ENCODE measurements around the gene KLKB1. TPM values are rescaled to one million over a fixed set of nuclear protein-coding genes. Genes with fewer than 3 reads are reported as not detected.
"Not testable (repeated sequence)": the region's sequence is repeated elsewhere in the genome, so short reads cannot be mapped to it uniquely, and the experiment has no call there.

Gene KLKB1
- polyA plus RNA-seq, 3 donors, result 1.3 to 1.9 (median 1.5) TPM

DNA sequence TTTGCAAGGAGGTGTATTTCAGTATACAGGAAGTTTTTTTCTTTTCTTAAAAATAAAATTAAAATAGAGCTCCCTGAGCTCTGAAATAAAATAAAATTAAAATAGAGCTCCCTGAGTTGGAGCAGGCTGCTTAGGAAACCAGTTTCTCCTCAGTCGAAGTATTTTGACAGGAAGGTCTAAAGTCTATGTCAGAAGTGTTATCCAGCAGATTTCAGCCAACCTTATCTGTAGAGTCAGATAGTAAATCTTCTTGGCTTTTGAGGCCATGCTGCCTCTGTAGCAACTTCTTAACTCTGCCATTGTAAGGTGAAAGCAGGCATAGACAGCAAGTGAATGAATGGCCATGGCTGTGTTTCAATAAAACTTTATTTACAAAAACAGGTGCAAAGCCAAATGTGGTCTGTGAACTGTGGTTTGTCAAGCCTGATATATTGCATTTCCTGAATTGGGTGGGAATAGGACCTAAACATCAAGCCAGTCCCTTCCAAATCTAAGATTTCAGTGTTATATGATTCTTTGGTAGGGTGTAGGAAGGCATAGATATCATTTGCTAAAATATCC is 9.5 kb upstream of the KLKB1 start:
- DNase-seq (ENCODE audit: extremely low read depth in 1 of 11, low read depth in 9 of 11, low spot score in 4 of 11), result no peak

DNA sequence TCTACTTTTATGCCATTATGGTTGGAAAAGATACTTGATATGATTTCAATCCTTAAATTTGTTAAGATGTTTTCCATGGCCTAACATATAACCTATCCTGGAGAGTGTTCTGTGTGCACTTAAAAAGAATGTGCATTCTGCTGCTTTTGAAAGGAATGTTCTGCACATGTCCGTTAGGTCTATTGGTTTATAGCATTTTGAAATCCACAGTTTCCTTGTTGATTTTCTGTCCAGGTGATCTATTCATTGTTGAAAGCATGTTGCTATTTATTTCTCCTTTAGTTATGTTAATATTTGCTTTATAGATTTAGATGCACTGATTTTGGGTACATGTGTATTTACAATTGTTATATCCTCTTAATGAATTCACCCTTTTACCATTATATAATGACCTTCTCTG is 5.7 kb upstream of the KLKB1 start:
- no peak for DNase-seq (ENCODE audit: extremely low read depth in 1 of 11, low read depth in 9 of 11, low spot score in 4 of 11)

DNA sequence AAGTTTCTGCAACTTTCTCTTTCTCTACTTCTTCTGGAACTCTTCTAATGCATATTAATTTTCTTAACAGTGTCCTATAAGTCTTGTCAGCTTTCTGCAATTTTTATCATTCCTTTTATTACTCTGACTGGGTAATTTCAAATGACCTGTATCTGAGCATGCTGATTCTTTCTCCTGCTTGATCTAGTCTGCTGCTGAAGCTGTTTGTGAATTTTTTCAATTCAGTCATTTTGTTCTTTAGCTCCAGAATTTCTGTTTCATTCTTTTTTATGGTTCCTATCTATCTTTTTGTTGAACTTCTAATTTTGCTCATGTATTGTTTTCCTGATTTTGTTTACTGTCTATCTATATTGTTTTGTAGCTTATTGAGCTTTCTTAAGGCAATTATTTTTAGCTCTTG is 1.5 kb upstream of the KLKB1 start:
- DNase-seq (ENCODE audit: extremely low read depth in 1 of 11, low read depth in 9 of 11, low spot score in 4 of 11), result no peak

- no peak for DNase-seq (ENCODE audit: extremely low read depth in 1 of 11, low read depth in 9 of 11, low spot score in 4 of 11)
Observed at GRCh38 chr4:186226521-186227189, 652 bp upstream of the KLKB1 start.

GRCh38 chr4:186227744-186228513 is 622 bp downstream of the KLKB1 start:
- no peak for DNase-seq (ENCODE audit: extremely low read depth in 1 of 11, low read depth in 9 of 11, low spot score in 4 of 11)

DNA sequence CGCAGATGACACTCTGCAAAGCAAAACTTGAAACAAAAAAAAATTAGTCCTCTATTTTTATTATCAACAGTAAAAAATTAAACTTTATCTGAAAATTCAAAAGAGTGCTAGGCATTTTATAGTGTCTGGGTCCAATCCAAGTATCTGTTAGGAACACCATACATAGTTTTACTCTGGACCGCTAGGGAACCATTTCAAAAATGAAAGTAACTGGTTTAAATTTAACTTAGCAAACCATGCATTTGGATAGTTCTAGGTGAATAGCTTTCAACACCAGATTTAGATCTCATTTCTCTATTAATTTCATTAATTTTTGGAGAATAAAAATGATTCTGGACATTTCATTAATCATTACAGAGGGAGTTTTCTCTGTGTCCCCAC is 1.2 kb downstream of the KLKB1 start:
- DNase-seq (ENCODE audit: extremely low read depth in 1 of 11, low read depth in 9 of 11, low spot score in 4 of 11), result no peak

GRCh38 chr4:186234367-186234766 is 7.1 kb downstream of the KLKB1 start:
- DNase-seq (ENCODE audit: extremely low read depth in 1 of 11, low read depth in 9 of 11, low spot score in 4 of 11), result no peak

GRCh38 chr4:186236126-186236525 is 8.8 kb downstream of the KLKB1 start:
- DNase-seq (ENCODE audit: extremely low read depth in 1 of 11, low read depth in 9 of 11, low spot score in 4 of 11), result no peak

- no peak for DNase-seq (ENCODE audit: extremely low read depth in 1 of 11, low read depth in 9 of 11, low spot score in 4 of 11)
Observed at GRCh38 chr4:186240452-186240847, 13.1 kb downstream of the KLKB1 start.

GRCh38 chr4:186240848-186241491 is 13.7 kb downstream of the KLKB1 start:
- no peak for DNase-seq (ENCODE audit: extremely low read depth in 1 of 11, low read depth in 9 of 11, low spot score in 4 of 11)

DNA sequence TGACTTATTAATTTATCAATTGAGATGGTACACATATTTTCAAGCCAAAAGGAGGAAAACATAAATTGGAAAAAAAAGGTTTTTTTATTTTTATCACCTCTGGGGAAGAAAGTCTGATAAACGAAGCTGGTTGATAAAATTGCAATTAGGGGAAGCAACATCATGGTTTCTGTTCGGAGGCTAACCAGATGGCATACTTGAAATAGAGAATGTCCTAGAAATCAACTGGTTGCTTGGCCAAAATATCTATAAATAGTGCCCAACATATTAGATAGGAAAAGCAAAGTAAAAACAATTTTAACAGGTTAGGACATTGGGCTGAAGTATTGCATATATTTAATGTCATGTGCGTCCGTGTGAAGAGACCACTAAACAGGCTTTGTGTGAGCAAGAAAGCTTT is 14.3 kb downstream of the KLKB1 start:
- DNase-seq (ENCODE audit: extremely low read depth in 1 of 11, low read depth in 9 of 11, low spot score in 4 of 11), result no peak

- not testable (repeated sequence) for DNase-seq (ENCODE audit: extremely low read depth in 1 of 11, low read depth in 9 of 11, low spot score in 4 of 11)
Observed at GRCh38 chr4:186242031-186242430, 14.7 kb downstream of the KLKB1 start.

DNA sequence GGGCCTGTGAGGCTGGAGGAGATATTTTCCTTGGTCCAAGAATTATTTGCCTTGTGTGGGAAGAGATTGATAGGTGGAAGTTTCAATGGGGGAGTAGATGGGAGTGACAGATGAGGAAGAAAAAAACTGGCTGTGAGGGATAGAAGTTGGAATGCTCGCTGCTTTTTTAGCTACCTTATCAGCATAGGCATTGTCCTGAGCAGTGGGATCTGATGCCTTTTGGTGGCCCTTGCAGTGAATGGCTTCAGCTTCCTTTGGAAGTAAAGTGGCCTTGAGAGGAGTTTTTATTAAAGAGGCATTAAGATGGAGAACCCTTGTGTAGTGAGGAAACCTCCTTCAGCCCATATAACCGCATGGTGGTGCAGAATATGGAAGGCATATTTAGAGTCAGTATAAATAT is 16.0 kb downstream of the KLKB1 start:
- DNase-seq (ENCODE audit: extremely low read depth in 1 of 11, low read depth in 9 of 11, low spot score in 4 of 11), result no peak

- no peak for DNase-seq (ENCODE audit: extremely low read depth in 1 of 11, low read depth in 9 of 11, low spot score in 4 of 11)
Observed at GRCh38 chr4:186244835-186245234, 17.5 kb downstream of the KLKB1 start.

DNA sequence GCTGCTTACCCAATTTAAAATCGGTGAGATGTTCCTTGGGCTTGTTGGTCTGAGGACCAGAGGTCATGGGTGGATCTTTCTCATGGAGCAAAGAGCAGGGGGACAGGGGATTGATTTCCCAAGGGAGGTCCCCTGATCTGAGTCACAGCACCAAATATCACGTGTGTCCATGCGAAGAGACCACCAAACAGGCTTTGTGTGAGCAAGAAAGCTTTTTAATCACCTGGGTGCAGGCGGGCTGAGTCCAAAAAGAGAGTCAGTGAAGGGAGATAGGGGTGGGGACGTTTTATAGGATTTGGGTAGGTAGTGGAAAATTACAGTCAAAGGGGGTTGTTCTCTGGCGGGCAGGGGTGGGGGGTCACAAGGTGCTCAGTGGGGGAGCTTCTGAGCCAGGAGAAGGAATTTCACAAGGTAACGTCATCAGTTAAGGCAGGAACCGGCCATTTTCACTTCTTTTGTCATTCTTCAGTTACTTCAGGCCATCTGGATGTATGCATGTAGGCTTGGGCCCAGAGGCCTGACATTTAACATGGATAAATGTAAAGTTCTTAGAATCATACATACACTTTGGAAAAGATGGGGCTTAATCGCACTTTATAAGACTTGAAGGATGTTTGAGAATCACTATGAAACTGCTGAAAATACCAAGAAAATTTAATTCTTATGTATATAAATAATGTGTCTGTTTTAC is 19.9 kb downstream of the KLKB1 start:
- not testable (repeated sequence) for DNase-seq (ENCODE audit: extremely low read depth in 1 of 11, low read depth in 9 of 11, low spot score in 4 of 11)

DNA sequence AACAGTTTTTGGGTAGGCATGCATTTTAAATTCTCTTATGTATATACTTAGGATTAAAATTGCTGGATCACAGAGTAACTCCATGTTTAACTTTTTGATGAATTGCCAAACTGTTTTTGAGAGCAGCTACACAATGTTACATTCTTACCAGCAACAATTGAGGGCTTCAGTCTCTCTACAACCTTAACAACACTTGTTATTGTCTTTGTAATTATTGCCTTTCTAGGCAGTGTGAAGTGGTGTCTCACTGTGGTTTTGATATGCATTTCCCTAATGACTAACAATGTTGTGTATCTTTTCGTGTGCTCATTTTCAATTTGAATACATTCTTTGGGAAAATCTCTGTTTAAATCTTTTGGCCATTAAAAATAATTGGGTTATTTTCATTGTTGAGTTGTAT is 21.3 kb downstream of the KLKB1 start:
- DNase-seq (ENCODE audit: extremely low read depth in 1 of 11, low read depth in 9 of 11, low spot score in 4 of 11), result no peak

- DNase-seq (ENCODE audit: extremely low read depth in 1 of 11, low read depth in 9 of 11, low spot score in 4 of 11), result no peak
Observed at GRCh38 chr4:186249785-186250754, 22.8 kb downstream of the KLKB1 start.

DNA sequence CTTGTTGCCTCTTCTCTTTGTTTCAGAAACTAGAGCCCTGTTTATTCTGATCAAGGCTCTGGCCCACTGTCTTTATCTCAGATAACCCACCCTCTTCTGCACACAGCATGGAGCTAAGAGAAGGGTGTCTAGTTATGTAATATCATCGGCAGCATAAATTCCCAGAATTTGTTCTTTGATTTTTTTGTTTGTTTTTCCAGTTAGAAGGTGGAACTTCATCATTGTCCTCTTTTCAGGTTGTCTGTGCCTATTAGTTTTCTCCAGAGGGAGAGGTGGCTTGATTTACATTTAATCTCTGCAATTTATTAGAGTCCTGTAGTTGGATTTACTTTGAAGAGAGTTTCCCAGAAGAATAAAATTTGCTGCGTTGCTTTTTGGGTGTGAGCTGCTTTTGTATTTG is 23.5 kb downstream of the KLKB1 start:
- DNase-seq (ENCODE audit: extremely low read depth in 1 of 11, low read depth in 9 of 11, low spot score in 4 of 11), result no peak
